ENCODE measurements around the gene SNAI3.
A peak's percentile ranks its signal among the peaks of the same experiment; 100 is the strongest.

SNAI3 gene

GRCh38 chr16:88705076-88705684, 18.9 kb upstream of the SNAI3 start:
- H3K36me3 ChIP-seq (ENCODE audit: insufficient read depth, low read length), result no peaks in the 10 kb centered on the region
- no peaks in the 10 kb centered on the region for H3K27me3 ChIP-seq (ENCODE audit: insufficient read depth, low read length, poor library complexity, severe bottlenecking)
- H3K4me2 ChIP-seq (ENCODE audit: low read depth, low read length, poor library complexity, severe bottlenecking), result peak overlapping the region; percentile 97
- no peaks in the 10 kb centered on the region for H3K9me3 ChIP-seq (ENCODE audit: insufficient read depth, low read depth, low read length)
- no peak overlapping the region for H2AFZ ChIP-seq (ENCODE audit: low read length)
- peak overlapping the region; percentile 81 for H3K4me3 ChIP-seq (ENCODE audit: low read length, poor library complexity, severe bottlenecking)
- peaks cover 34% of the 10 kb centered on the region for H3K4me1 ChIP-seq (ENCODE audit: insufficient read depth, low read length, poor library complexity, severe bottlenecking)
- peaks cover 4% of the 10 kb centered on the region for H4K20me1 ChIP-seq (ENCODE audit: insufficient read depth, low read length, poor library complexity, severe bottlenecking)
- peak overlapping the region; percentile 68 for H3K9ac ChIP-seq (ENCODE audit: low read depth, low read length, poor library complexity, severe bottlenecking)
- no peaks in the 10 kb centered on the region for H3F3A ChIP-seq (ENCODE audit: low read depth)
- TF ChIP-seq CTCF (conservative IDR thresholded peaks at IDR 0.05; ENCODE audit: low read length), result no peak
- no peaks in the 10 kb centered on the region for H3K9me2 ChIP-seq (replicated peaks; ENCODE audit: low read depth, low read length)
- H3K79me2 ChIP-seq (ENCODE audit: insufficient read depth, low read length), result peaks cover 44% of the 10 kb centered on the region

- H3K4me2 ChIP-seq (ENCODE audit: low read depth, low read length, poor library complexity, severe bottlenecking), result peak overlapping the region; percentile 97
- no peak for TF ChIP-seq CTCF (conservative IDR thresholded peaks at IDR 0.05; ENCODE audit: low read length)
- TF ChIP-seq EZH2phosphoT487 (IDR thresholded peaks at IDR 0.05; ENCODE audit: borderline replicate concordance), result no peak
These were observed 17.4 kb upstream of the SNAI3 start for GRCh38 chr16:88703486-88704309.

GRCh38 chr16:88702371-88703210, 16.3 kb upstream of the SNAI3 start:
- Histone ChIP-seq H3K9ac (ENCODE audit: low read depth, low read length, poor library complexity, severe bottlenecking) (peak overlapping the region; percentile 92), H3K27me3 (ENCODE audit: insufficient read depth, low read length, poor library complexity, severe bottlenecking) (no peaks in the 10 kb centered on the region), H3K4me1 (ENCODE audit: insufficient read depth, low read length, poor library complexity, severe bottlenecking) (peaks cover 34% of the 10 kb centered on the region), H3F3A (ENCODE audit: low read depth) (no peaks in the 10 kb centered on the region), H3K4me3 (ENCODE audit: low read length, poor library complexity, severe bottlenecking) (peak overlapping the region; percentile 76), H3K9me3 (ENCODE audit: insufficient read depth, low read depth, low read length) (no peaks in the 10 kb centered on the region), H3K4me2 (ENCODE audit: low read depth, low read length, poor library complexity, severe bottlenecking) (peak overlapping the region; percentile 97), H4K20me1 (ENCODE audit: insufficient read depth, low read length, poor library complexity, severe bottlenecking) (peaks cover 4% of the 10 kb centered on the region), H3K36me3 (ENCODE audit: insufficient read depth, low read length) (no peaks in the 10 kb centered on the region), H2AFZ (ENCODE audit: low read length) (no peak overlapping the region), H3K79me2 (ENCODE audit: insufficient read depth, low read length) (peaks cover 46% of the 10 kb centered on the region), H3K9me2 (replicated peaks; ENCODE audit: low read depth, low read length) (no peaks in the 10 kb centered on the region)
- TF ChIP-seq EZH2phosphoT487 (IDR thresholded peaks at IDR 0.05; ENCODE audit: borderline replicate concordance) (no peak), CTCF (conservative IDR thresholded peaks at IDR 0.05; ENCODE audit: low read length) (no peak)

More at GRCh38 chr16:88703486-88704309, 17.4 kb upstream of the SNAI3 start:
- peaks cover 34% of the 10 kb centered on the region for H3K4me1 ChIP-seq (ENCODE audit: insufficient read depth, low read length, poor library complexity, severe bottlenecking)
- H3F3A ChIP-seq (ENCODE audit: low read depth), result no peaks in the 10 kb centered on the region
- peak overlapping the region; percentile 92 for H3K9ac ChIP-seq (ENCODE audit: low read depth, low read length, poor library complexity, severe bottlenecking)
- H4K20me1 ChIP-seq (ENCODE audit: insufficient read depth, low read length, poor library complexity, severe bottlenecking), result peaks cover 4% of the 10 kb centered on the region
- H3K9me2 ChIP-seq (replicated peaks; ENCODE audit: low read depth, low read length), result no peaks in the 10 kb centered on the region
- no peaks in the 10 kb centered on the region for H3K27me3 ChIP-seq (ENCODE audit: insufficient read depth, low read length, poor library complexity, severe bottlenecking)
- H3K9me3 ChIP-seq (ENCODE audit: insufficient read depth, low read depth, low read length), result no peaks in the 10 kb centered on the region
- no peak overlapping the region for H2AFZ ChIP-seq (ENCODE audit: low read length)
- H3K79me2 ChIP-seq (ENCODE audit: insufficient read depth, low read length), result peaks cover 46% of the 10 kb centered on the region
- H3K4me3 ChIP-seq (ENCODE audit: low read length, poor library complexity, severe bottlenecking), result peak overlapping the region; percentile 76
- no peaks in the 10 kb centered on the region for H3K36me3 ChIP-seq (ENCODE audit: insufficient read depth, low read length)
